HS-27A (cell line): ENCODE measurements around the gene TTC28.
"Not testable (repeated sequence)": the region's sequence is repeated elsewhere in the genome, so short reads cannot be mapped to it uniquely, and the experiment has no call there.

Experiments used
- DNase-seq: peaks from one replicate; pipeline ENCODE4 v3.0.0-alpha.2; 2012; ENCODE audit warnings: low read depth, missing footprints

TTC28 gene

DNA sequence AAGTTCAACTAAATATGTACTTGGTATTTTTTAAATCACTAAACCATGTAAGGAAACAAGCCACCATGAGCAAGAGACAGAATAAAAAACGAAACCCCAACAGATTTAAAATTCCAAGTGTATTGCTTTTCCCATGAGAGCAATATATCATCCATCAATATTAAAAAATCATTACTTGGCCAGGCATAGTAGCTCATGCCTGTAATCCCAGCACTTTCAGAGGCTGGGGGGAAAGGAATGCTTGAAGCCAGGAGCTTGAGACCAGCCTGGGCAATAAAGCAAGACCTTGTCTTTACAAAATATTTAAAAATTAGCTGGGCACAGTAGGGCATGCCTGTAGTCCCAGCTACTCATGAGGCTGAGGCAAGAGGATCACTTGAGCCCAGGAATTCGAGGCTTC is 190.8 kb downstream of the TTC28 start:
- DNase-seq, result no peak

DNA sequence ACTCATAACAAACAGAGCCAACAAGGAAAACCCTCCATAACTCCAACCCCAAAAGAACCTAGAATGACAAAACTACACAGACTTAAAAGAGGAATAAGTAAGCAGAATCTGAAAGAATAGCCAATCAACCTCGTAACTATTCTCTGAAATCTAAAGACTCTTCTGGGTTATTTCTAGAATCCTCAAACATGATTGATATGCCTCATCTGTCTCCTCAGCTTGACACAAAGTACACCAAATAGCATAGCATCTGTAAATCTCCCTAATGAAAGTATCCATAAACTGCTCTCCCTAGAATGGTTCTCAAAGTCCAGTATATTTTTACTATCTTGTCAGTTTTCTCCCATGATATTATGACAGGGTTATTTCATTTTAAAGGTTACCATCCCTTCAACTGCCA is 195.0 kb downstream of the TTC28 start:
- no peak for DNase-seq

DNA sequence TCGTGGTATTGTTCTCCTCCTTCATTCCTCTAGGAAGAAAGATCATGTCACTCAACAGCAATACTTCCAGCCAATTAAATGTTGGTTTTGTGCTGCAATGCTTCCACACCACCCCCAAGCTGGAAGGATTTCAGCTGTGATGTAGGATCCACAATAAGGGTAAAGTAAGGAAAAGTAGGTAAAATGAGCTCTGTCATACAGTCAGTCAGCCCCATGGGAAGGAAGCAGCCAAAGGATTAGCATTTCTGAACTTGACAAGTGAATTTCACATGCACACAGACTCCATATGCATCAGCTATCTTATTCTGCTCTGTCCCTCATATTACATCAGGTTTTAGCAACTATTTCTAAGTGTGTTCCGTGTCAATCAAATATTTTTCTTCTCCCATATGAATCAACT is 197.9 kb downstream of the TTC28 start:
- DNase-seq, result no peak

DNA sequence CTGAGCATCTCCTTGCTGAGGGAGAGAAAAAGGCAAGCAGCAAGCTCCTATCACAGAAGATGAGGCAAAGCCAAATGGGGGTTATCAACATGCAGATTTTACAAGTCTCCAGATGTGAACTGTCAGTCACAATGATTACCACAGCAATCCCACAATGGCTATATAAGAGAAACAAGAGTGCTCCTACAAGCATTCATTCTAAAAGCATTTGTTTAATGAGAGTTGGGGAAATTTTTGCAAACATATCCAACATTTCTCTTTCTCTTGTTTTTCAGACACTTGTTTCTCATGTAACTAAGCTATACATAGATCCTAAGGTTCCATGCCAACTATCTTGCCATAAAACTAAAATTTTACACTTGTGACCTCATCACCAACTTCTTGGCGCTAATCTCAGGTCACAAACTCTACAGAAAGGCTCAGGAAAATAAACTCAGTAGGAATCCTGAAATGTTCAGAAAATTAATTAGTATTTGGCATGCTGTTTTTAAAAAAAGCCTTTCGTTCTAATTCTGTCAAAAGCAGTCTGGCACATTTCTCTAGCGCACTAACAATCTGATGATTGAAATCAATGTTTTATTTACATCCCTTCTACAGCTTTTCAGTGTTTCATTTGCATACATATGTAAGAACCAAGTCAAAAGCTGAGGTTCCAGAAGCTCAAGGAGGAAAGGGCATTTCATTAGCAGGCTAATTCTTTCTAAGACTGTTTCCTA is 199.5 kb downstream of the TTC28 start:
- DNase-seq, result no peak

DNA sequence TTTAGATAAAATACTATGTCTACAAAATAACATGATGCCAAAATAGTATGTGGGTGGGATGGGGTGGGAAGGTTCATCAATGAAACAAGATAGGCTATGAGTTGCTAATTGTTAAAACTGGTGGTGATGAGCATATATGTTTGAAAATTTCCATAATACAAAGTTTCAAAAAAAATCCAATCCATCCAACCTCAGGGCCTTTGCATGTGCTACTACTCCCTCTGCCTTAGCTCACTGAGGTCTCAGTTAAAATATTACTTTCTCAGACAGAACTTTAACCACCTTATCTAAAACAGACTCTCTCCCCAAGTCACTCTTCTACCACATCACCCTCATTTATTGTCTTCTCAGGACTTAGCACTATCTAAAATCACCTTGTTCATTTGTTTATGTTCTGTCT is 201.1 kb downstream of the TTC28 start:
- no peak for DNase-seq

DNA sequence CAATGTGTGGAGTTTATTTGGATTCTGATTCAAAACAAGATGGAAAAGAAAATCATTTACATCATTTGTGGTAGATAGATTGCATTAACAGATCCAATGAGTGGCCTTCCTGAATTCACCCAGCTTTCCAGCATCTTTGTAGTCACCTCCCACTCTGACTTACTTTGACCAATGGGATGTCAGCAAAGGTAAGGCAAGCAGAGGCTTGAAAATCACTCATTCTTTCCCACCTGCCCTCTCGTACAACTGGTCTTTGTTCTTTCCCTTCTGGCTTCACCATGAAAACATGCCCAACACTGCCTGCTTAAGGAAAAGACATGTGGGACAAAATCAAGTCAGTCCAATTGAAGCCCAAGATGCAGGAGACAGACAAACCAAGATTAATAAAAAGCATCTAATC is 202.1 kb downstream of the TTC28 start:
- no peak for DNase-seq

DNA sequence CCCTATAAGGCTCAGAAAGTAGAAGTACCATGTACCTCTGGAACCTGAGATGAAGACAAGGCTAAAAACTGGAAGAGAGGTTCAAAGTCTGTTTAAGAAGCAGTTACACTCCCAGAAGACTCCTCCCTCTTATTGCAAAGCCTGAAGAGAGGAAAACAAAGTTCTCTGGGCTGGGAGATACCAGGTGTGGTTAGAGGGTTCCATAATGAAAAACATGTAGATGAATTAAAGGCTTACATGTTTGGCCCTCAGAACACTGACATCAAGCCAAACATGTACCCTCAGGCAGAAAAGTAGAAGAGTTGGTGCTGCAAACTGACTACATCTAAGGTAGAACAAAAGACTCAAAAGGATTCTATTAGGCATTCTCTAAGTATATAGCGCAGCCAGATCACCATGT is 205.3 kb downstream of the TTC28 start:
- no peak for DNase-seq

DNA sequence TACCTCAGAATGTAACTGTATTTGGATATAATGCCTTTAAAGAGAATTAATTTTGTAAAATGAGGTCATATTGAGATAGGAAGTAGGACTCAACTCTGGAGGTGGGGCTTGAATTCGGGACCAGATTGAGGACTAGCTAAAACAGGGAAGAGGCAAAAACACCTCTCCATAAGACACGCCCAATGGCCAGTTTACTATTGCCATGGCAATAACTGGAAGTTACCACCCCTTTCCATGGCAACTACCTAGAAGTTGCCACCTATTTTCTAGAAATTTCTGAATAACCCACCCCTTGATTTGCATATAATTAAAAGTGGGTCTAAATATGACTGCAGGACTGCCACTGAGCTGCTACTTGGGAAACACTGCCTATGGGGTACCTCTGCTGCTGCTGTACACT is 206.4 kb downstream of the TTC28 start:
- DNase-seq, result no peak

DNA sequence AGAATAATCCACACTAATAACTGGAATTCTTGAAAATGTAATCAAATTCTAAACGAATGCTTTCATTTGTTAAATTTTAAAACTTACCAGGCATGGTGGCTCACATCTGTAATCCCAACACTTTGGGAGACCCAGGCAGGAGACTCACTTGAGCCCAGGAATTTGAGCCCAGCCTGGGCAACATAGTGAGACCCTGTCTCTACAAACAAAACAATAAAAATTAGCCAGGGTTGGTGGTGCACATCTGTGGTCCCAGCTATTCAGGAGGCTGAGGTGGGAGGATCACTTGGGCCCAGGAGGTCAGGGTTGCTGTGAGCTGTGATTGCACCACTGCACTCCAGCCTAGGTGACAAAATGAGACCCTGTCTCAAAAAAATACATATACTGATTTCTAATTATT is 212.6 kb downstream of the TTC28 start:
- DNase-seq, result not testable (repeated sequence)

DNA sequence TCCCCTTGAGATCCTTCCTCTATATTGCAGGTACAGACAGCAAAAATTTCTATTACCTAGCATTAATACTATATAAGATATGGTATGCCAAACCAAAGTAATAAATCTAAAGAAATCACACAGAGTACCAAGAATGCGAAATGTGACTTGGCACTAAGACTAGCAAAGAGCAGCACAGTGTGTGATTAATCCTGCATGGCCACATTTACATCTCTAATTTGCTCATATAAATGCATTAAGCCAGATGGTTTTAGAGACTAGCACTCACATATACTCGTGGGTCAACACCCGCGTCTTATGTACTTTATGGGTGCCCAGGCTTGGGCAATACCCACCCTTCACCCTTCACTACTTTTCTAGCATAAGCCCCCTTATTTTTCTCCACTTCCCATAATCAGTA is 213.2 kb downstream of the TTC28 start:
- no peak for DNase-seq

DNA sequence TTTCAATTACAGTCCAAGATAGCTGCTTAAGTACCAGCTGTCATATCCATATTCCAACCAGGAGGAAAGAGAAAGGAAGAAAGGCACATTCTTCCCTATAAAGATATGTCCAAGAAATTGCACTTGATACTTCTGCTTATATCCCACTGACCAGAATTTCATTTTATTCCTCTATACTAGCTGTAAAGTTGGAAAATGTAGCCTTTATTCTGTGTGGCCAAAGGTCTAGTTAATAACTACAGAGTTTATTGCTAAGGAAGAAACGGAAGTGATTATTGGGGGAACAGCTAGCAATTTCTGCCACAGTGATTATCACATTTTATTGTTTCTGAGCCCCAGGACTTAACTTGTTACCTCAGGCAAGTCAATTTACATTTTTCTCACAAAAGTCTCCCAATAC is 213.8 kb downstream of the TTC28 start:
- no peak for DNase-seq

DNA sequence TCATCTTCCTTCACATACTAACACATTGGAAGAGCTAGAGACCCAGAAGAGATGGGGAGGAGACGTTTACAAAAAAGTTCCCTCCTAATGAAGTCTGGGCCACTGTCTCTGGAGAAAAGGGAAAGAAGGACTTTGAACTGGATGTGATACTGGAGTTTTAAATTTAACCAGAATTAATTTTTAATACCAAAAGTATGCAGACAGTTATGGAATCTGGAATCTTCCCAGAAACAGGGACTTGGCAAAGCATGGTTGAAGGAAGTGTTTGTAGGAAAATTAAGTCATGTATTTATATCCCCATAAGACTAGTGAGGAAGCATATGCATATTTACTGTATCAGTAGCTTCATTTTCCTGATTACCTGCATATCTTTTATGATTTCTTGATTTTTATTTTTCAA is 215.5 kb downstream of the TTC28 start:
- DNase-seq, result no peak

DNA sequence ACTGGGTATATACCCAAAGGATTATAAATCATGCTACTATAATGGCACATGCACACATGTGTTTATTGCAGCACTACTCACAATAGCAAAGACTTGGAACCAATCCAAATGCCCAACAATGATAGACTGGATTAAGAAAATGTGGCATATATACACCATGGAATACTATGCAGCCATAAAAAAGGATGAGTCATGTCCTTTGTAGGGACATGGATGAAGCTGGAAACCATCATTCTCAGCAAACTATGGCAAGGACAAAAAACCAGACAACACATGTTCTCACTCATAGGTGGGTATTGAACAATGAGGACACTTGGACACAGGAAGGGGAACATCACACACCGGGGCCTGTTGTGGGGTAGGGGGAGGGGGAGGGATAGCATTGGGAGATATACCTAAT is 216.2 kb downstream of the TTC28 start:
- not testable (repeated sequence) for DNase-seq

DNA sequence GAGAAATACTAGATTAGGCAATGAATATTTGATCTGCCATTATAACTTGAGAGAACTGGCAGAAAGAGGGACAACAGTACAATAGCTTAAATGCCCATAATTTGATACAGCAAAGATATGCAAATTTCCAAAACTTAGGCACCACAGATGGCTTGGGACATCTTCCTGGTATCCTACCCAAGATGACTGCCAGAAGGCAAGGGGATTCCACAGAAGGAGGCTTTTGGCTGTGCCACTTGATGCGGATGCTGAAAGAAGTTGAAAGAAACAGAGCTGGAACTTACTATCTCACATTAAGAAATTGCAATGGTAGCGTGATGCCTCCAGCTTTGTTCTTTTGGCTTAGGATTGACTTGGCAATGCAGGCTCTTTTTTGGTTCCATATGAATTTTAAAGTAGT is 216.7 kb downstream of the TTC28 start:
- no peak for DNase-seq

DNA sequence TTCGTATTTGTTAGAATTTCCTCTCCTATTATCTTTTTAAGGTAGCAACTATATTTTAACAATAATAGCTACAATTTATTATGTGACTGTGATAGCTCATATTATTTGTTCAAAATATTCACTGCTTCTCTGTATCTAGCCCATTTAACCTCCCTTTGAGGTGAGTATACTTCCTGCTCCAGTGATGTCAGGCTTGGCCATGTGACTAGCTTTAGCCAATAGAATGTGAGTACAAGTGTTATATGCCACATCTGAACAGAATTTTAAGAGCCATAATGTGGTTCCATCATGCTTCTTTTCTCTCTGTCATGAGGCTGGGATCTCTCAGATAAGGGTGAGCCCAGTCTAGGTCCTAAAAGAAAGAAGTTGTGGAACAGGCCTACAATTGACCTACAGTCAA is 217.6 kb downstream of the TTC28 start:
- no peak for DNase-seq

DNA sequence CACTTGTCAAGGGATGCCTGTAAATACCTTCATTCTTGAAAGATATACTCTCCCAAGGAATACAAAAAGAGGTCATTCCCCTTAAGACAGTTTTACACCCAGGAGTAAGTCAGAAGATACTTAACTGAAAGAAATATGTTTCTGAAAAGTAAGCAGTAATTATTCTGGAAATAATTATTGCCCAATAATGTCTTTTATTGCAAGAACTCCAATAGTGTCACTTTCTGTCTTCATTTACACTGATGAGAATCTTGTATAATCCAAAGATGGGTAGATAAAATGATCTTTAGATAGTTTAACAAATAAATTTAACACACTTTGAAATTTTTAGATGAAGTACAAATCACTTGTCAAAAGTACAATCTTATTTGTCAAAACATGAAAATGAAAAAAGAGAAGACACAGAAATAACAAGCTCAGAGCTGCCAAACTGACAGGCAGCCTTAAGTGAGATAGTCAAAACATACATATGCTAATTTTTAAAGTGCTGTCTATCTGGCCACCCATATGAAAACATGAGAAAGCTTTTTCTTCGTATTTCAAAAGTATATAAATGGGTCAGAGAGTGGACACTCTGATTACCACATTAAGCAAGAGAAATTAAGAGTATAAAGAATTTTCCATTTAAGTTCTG is 225.1 kb downstream of the TTC28 start:
- no peak for DNase-seq

DNA sequence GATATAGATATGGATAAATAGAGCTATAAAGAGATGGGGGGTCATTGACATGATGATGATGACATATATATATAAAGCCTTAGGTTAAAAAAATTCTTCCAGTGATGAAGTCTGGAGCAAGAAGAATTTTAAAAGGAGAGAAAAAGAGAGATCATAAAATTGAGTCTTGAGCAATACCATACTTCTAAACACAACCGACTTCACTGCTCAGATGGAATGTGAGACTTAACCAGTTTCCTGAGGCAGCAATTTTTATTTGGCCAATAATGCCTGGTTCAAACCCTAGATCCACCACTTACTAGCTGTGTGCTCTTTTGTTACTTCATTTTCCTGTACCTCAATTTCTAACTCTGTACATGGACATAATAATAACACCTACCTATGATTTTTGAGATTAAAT is 229.5 kb downstream of the TTC28 start:
- no peak for DNase-seq

DNA sequence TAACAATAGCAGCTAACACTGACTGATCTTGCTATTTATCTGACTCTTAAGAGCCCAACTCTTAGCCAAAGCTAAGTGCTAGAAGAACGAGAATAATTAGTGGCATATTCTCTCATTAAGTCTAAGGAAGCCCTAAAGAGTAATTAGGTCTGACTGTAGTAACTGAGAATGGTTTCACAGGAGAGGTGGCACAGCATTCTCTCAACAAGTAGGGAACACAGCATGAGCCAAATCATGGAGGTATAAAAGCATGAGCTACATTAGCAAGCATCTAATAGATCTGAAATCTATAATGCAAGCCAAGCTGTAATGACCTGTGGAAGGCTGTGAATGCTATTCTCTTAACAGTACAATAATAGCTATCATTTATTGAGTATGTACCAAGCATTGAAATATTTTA is 230.6 kb downstream of the TTC28 start:
- no peak for DNase-seq

DNA sequence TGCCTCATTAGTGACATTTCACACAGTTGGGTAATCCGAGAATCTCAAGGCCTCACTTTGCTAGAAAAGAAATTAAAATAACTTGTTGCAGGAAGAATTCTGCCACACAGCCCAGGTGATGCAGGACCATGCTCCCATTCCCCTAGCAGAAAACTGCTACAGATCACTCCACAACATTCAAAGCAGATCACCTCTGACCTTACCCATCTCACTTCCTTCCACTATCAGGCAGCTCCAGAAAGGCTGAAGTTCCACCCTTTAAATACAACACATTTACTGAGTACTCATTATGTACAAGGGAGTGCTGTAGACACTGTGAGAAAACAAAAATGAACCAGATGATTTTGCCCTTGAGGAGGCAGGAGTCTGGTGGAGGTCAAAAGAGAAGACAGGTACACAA is 231.0 kb downstream of the TTC28 start:
- no peak for DNase-seq

DNA sequence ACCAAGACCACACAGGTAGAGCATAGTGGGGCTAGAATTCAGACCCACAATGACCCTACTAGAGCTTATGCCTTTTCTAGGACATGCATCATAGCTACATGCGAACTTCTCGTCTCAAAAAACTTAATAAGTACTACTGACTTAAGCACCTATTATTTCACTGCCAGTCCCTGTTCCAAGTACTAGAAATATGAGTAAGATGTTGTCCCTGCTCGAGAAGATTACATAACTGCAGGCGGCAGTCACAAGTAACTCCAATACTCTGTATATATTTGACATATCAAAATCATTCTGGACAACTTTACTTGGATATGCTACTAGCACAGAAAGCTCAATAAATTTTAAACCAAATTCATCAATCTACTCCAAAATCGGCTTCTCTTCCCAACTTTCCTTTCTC is 235.0 kb downstream of the TTC28 start:
- no peak for DNase-seq

DNA sequence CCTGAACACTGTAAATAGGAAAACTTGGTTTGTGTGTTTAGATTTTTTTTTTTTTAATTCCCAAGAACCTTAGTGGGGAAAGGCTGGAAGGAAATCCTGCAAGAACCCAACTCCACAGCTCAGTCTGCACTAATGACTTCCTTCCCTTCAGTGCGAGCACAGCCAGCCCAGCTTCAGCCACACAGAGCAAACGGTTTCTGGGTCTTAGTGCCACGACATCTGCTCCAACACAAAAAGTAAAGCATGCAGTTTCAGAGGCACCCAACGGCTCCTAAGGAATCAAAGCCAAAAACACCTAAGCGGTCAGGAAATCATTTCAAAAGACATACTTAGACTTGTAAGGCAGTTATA is 236.1 kb downstream of the TTC28 start:
- DNase-seq, result no peak

DNA sequence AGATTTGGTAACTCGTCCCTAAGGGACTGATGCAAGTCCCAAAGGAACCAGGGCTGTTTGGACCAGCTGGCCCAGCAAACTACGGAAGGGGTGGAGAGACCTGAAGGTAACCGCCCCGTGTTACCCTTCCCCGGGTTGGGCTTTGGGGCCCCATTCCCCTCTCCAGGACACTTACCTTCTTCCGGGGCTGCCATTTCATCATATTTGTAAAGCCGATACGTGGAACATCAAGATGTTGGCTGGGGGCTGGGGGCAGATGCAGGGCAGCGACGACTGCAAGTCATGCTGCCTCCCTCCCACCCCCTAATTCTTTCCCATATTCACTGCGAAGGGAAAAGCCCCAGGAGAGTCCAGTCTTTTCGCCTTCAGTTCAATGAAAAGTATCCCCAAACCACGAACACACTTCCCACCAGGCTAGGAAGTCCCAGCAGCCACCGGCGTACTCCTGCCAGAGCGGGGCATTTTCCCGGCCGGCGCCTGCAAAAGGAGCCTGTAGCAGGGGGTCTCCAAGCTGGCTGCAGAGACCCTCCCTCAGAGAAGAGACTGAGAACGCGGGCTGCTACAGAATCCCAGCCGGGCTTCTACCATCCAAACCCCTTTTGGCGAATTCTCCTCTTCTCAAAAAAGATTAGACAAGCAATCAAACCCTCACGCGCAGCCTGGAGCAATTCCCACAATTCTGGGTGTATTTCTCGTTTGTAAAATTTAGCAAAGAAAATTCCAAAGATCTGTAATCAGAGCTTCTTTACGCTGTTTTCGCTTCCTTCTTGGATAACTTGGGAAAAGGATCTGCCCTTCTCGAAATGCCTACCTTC is 236.7 kb downstream of the TTC28 start:
- no peak for DNase-seq

DNA sequence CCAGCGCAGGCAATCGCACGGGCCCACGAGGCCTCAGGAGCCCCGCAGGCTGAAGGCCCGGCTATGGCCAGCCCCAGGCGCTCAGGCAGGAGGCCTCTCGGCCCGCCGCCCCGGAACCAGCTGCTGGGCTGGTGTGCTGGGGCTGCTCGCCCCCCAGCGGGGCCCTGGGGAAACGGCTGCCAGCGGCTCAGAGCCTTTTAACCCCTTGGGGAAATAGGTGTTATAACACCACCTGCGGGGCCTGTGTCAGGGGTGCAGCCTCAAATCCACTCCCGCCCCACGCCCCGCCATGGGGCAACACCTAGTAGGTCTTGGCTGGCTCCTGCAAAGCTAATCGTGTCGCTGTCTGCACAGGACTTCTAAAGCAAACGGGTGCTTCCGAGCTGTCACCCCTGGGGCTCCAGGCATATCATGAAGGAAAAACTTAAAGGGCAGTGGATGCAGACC is 237.4 kb downstream of the TTC28 start:
- DNase-seq, result no peak
